Adipocyte (in vitro differentiated cells): Measurements from ENCODE around the gene CDH12.

Experiments used
- DNase-seq: peaks from one replicate; pipeline ENCODE4 v3.0.0-alpha.2; 2015; ENCODE audit warnings: low read depth
- H3K27me3 ChIP-seq: replicated peaks from 2 replicates; pipeline ENCODE4 v1.7.0; 2013; ENCODE audit warnings: mild to moderate bottlenecking, low read length, moderate library complexity; ENCODE audit not compliant: control insufficient read depth, insufficient read depth
- H3K36me3 ChIP-seq: 2 replicates; pipeline ENCODE4 v1.7.0; 2013; ENCODE audit warnings: low read length, mild to moderate bottlenecking, moderate library complexity; ENCODE audit not compliant: control insufficient read depth, insufficient read depth, severe bottlenecking
- H3K4me1 ChIP-seq: 2 replicates; pipeline ENCODE4 v1.7.0; 2013; ENCODE audit warnings: mild to moderate bottlenecking, low read length, moderate library complexity; ENCODE audit not compliant: control insufficient read depth, insufficient read depth
- H3K4me3 ChIP-seq: 2 replicates; pipeline ENCODE4 v1.7.0; 2013; ENCODE audit warnings: mild to moderate bottlenecking, low read length, moderate library complexity
- H3K9ac ChIP-seq: 2 replicates; pipeline ENCODE4 v1.7.0; 2013; ENCODE audit warnings: mild to moderate bottlenecking, low read length, moderate library complexity
- H3K9me3 ChIP-seq: 2 replicates; pipeline ENCODE4 v1.7.0; 2013; ENCODE audit warnings: mild to moderate bottlenecking, low read length, moderate library complexity; ENCODE audit not compliant: control insufficient read depth

CDH12 gene

DNA sequence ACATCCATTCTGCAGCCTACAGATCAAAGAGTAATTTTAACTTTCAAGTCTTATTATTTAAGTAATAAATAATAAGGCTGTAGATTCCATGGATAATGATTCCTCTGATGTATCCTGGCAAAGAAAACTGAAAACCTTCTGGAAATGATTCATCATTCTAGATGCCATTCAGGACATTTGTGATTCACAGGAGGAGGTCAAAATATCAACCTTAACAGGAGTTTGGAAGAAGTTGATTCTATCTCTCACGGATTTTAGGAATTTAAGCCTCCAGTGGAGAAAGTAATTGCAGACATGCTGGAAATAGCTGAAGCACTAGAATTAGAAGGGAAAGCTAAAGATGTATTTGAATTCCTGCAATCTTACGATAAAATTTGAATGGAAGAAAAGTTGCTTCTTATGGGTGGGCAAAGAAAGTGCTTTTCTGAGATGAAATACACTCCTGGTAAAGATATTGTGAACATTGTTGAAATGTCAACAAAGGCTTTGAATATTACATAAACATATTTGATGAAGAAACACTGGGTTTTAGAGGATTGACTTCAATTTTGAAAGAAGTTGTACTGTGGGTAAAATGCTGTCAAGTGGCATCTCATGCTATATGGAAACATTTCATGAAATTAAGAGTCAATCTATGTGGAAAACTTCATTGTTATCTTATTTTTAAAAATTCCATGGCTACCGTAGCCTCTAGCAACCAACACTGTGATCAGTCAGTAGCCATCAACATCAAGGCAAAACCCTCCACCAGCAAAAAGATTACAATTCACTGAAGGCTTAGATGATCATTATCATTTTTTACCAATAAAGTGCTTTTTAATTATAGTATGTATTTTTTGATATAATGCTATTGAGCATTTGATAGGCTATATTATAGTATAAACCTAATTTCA is 1141.0 kb downstream of the CDH12 start:
- peaks cover 3% of the 10 kb centered on the region for H3K9me3 ChIP-seq
- no peaks in the 10 kb centered on the region for H3K27me3 ChIP-seq
- peaks cover 8% of the 10 kb centered on the region for H3K4me1 ChIP-seq
- no peak overlapping the region for H3K4me3 ChIP-seq
- DNase-seq, result peak; percentile 33
- H3K36me3 ChIP-seq, result no peaks in the 10 kb centered on the region
- H3K9ac ChIP-seq, result no peak overlapping the region

GRCh38 chr5:21709770-21710169 is 1143.4 kb downstream of the CDH12 start:
- Histone ChIP-seq H3K4me1 (peaks cover 8% of the 10 kb centered on the region), H3K9ac (no peak overlapping the region), H3K36me3 (no peaks in the 10 kb centered on the region), H3K9me3 (no peaks in the 10 kb centered on the region), H3K27me3 (no peaks in the 10 kb centered on the region), H3K4me3 (no peak overlapping the region)
- DNase-seq, result no peak

DNA sequence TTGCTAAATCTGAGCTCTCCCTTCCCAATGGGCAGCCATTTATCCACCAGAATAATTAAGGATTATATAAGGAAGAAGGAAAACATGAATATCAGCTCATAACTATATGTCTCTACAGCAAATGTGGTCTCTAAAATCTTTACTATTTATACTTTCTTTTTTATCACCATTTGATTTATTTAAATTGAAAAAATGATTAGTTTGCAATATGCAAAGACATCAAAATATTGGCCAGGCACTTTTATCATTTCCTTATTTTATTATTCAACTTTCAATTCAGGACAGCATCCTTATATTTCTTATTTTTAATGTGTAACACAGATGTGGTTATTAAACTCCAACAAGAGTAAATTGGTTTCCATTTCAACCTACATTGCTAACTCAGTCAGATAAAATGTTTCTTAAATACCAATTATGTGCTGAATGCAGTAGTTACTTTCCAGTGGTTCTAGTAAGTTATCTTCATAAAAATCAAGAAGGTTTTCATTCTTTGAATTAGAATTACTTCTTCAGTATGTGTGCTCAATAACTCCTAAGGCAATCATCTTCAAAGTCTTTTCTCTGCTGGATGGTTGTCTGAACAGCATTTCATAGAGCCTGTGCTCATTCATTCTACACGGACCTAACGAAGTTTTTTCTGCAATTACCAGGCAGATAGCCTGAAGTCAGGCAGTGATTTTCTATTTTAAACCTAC is 1148.0 kb downstream of the CDH12 start:
- Histone ChIP-seq H3K36me3 (no peaks in the 10 kb centered on the region), H3K4me3 (no peak overlapping the region), H3K27me3 (no peaks in the 10 kb centered on the region), H3K4me1 (no peaks in the 10 kb centered on the region), H3K9me3 (no peaks in the 10 kb centered on the region), H3K9ac (no peak overlapping the region)
- DNase-seq, result no peak

DNA sequence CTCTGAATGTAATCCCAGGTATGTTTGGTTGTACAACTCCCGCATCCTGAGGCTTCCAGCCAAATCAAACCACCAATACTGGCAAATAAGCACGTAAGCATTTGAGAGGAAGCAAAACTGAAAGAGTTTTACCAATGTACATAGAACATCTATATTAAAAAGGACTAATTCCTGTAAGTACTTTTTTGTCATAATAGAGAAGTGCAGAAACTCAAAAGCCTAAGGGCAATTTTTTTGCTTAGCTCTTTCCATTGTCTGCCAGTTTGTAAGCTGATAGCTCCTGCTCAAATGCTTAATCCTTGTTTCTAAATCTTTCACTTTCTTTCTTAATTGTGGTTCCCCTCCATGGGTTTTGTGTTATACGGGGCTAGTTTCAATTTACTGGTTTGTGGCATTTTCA is 1151.8 kb downstream of the CDH12 start:
- no peak overlapping the region for H3K9ac ChIP-seq
- peak; percentile 69 for DNase-seq
- no peaks in the 10 kb centered on the region for H3K4me1 ChIP-seq

More for the DNA sequence above, 1151.8 kb downstream of the CDH12 start:
- Histone ChIP-seq H3K27me3 (no peaks in the 10 kb centered on the region), H3K4me3 (no peak overlapping the region), H3K9me3 (no peaks in the 10 kb centered on the region), H3K36me3 (no peaks in the 10 kb centered on the region)
